ENCODE data around the gene PRPF39.

DNA sequence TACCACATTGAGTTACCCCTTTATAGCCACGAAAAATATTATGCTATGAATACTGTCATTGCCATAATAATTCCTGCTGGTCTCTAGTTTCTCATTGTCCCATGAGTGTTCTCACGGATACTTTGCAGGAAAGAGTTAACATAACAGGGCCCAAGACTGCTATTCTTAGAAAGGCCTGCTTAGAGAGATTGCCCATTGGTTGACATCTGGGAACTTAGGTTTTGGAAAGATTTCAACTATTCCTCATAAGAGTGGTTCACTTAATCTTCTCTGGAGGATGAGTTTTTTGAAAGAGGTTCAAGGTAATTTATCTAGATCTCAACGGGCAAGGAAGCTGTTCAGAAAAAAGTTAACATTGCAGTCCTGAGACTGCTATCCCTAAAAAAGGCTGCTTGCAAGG is 18.4 kb upstream of the PRPF39 start:
- no peak for TF ChIP-seq RAD21 (IDR thresholded peaks at IDR 0.05; ENCODE audit: low read depth)
- no peak for TF ChIP-seq EP300 (IDR thresholded peaks at IDR 0.05; ENCODE audit: borderline replicate concordance)
- TF ChIP-seq, protein P1, sequence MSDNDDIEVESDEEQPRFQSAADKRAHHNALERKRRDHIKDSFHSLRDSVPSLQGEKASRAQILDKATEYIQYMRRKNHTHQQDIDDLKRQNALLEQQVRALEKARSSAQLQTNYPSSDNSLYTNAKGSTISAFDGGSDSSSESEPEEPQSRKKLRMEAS (IDR thresholded peaks at IDR 0.05) = no peak
- TF ChIP-seq TAF1 (IDR thresholded peaks at IDR 0.05; ENCODE audit: low read depth) = no peak
- TF ChIP-seq ZBTB7A (IDR thresholded peaks at IDR 0.05; ENCODE audit: low read depth) = no peak
- TF ChIP-seq, protein P2, sequence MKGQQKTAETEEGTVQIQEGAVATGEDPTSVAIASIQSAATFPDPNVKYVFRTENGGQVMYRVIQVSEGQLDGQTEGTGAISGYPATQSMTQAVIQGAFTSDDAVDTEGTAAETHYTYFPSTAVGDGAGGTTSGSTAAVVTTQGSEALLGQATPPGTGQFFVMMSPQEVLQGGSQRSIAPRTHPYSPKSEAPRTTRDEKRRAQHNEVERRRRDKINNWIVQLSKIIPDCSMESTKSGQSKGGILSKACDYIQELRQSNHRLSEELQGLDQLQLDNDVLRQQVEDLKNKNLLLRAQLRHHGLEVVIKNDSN (IDR thresholded peaks at IDR 0.05) = no peak
- no peak for TF ChIP-seq YY1 (IDR thresholded peaks at IDR 0.05; ENCODE audit: low read depth)
- no peak for TF ChIP-seq TEAD4 (IDR thresholded peaks at IDR 0.05)
- TF ChIP-seq, protein P3, sequence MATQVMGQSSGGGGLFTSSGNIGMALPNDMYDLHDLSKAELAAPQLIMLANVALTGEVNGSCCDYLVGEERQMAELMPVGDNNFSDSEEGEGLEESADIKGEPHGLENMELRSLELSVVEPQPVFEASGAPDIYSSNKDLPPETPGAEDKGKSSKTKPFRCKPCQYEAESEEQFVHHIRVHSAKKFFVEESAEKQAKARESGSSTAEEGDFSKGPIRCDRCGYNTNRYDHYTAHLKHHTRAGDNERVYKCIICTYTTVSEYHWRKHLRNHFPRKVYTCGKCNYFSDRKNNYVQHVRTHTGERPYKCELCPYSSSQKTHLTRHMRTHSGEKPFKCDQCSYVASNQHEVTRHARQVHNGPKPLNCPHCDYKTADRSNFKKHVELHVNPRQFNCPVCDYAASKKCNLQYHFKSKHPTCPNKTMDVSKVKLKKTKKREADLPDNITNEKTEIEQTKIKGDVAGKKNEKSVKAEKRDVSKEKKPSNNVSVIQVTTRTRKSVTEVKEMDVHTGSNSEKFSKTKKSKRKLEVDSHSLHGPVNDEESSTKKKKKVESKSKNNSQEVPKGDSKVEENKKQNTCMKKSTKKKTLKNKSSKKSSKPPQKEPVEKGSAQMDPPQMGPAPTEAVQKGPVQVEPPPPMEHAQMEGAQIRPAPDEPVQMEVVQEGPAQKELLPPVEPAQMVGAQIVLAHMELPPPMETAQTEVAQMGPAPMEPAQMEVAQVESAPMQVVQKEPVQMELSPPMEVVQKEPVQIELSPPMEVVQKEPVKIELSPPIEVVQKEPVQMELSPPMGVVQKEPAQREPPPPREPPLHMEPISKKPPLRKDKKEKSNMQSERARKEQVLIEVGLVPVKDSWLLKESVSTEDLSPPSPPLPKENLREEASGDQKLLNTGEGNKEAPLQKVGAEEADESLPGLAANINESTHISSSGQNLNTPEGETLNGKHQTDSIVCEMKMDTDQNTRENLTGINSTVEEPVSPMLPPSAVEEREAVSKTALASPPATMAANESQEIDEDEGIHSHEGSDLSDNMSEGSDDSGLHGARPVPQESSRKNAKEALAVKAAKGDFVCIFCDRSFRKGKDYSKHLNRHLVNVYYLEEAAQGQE (IDR thresholded peaks at IDR 0.05; ENCODE audit: low read depth) = no peak
